ENCODE measurements around the gene DPH7.
"Not testable (repeated sequence)": the region's sequence is repeated elsewhere in the genome, so short reads cannot be mapped to it uniquely, and the experiment has no call there.

DPH7 gene

GRCh38 chr9:137544176-137544760 lies 34.5 kb downstream of the DPH7 start:
- DNase-seq, result no peak

GRCh38 chr9:137543237-137543963 lies 35.3 kb downstream of the DPH7 start:
- no peak for DNase-seq

GRCh38 chr9:137542486-137542885 lies 36.2 kb downstream of the DPH7 start:
- DNase-seq, result no peak

- no peak for DNase-seq
These were observed 38.2 kb downstream of the DPH7 start for GRCh38 chr9:137540536-137540935.

GRCh38 chr9:137538058-137538457 lies 40.7 kb downstream of the DPH7 start:
- no peak for DNase-seq

- DNase-seq, result peak; percentile 68
These were observed 42.1 kb downstream of the DPH7 start for GRCh38 chr9:137536594-137537131.

GRCh38 chr9:137535120-137535428 lies 43.7 kb downstream of the DPH7 start:
- no peak for DNase-seq

- DNase-seq, result peak; percentile 91
These were observed 44.2 kb downstream of the DPH7 start for GRCh38 chr9:137534256-137535119.

GRCh38 chr9:137532891-137533468 lies 45.7 kb downstream of the DPH7 start:
- DNase-seq, result not testable (repeated sequence)

GRCh38 chr9:137531099-137531765 lies 47.5 kb downstream of the DPH7 start:
- no peak for DNase-seq

GRCh38 chr9:137530331-137530730 lies 48.4 kb downstream of the DPH7 start:
- DNase-seq, result no peak

GRCh38 chr9:137524981-137525317 lies 53.8 kb downstream of the DPH7 start:
- DNase-seq, result no peak

- DNase-seq, result no peak
These were observed 54.4 kb downstream of the DPH7 start for GRCh38 chr9:137524161-137524980.

GRCh38 chr9:137522746-137523455 lies 55.8 kb downstream of the DPH7 start:
- no peak for DNase-seq

GRCh38 chr9:137521405-137521985 lies 57.2 kb downstream of the DPH7 start:
- no peak for DNase-seq

GRCh38 chr9:137520614-137521404 lies 57.9 kb downstream of the DPH7 start:
- DNase-seq, result no peak

- DNase-seq, result no peak
These were observed 59.2 kb downstream of the DPH7 start for GRCh38 chr9:137519553-137519952.

- DNase-seq, result not testable (repeated sequence)
These were observed 59.9 kb downstream of the DPH7 start for GRCh38 chr9:137518661-137519459.
